GM12865 (cell line): ENCODE results near the gene TMOD1.

ENCODE experiments used
- DNase-seq: peaks from one replicate; pipeline ENCODE4 v3.0.0; 2010; ENCODE audit warnings: low read depth
- H3K4me3 ChIP-seq: 2 replicates; pipeline ENCODE4 v1.5.1; 2011; ENCODE audit warnings: mild to moderate bottlenecking, low read depth, low read length, control low read depth
- TF ChIP-seq, protein P1 (sequence below): IDR thresholded peaks from 2 replicates; pipeline ENCODE4 v1.5.1; 2011; ENCODE audit warnings: low read length, control low read depth, low read depth, inconsistent platforms; ENCODE audit not compliant: insufficient read depth; ENCODE audit errors: missing control alignments

TMOD1 gene

DNA sequence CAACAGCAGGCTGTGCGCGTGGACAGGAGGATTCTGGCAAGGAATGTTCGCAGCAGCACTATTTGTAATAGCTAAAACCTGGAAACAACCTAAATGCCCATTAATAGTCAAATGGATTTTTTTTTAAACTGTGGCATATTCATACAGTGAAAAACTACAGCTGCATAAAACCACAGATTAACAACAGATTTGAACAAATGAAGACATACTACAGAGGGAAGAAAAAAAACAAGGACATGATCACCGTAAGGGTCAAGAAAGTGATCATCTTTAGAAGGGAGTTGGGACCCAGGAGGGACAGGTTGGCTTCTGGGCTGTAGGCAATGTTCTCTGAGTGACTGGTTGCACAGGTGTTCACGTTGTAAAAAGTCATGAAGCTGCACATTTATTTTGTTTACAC lies 1.2 kb upstream of the TMOD1 start:
- no peak overlapping the region for H3K4me3 ChIP-seq
- TF ChIP-seq, protein P1, sequence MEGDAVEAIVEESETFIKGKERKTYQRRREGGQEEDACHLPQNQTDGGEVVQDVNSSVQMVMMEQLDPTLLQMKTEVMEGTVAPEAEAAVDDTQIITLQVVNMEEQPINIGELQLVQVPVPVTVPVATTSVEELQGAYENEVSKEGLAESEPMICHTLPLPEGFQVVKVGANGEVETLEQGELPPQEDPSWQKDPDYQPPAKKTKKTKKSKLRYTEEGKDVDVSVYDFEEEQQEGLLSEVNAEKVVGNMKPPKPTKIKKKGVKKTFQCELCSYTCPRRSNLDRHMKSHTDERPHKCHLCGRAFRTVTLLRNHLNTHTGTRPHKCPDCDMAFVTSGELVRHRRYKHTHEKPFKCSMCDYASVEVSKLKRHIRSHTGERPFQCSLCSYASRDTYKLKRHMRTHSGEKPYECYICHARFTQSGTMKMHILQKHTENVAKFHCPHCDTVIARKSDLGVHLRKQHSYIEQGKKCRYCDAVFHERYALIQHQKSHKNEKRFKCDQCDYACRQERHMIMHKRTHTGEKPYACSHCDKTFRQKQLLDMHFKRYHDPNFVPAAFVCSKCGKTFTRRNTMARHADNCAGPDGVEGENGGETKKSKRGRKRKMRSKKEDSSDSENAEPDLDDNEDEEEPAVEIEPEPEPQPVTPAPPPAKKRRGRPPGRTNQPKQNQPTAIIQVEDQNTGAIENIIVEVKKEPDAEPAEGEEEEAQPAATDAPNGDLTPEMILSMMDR = no peak
- DNase-seq = peak; percentile 27

DNA sequence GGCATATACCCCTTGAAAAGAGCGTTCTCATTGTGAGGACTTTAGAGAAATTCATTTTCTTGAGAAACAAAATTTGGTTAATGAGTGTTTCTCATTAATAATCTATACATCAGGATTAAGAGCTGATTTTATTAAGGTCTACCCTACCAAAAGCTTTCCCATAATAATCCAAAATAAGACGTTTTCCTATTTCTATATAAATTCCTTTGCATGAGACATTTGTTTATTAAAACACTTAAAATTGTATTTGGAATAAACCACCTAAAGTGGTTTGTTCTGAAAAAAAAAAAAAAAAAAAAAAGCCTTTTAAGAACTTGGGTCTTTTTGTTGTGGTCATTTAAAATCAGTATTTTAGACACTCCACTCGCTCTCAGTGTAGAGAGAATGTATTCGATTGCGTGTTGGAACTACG lies 695 bp upstream of the TMOD1 start:
- DNase-seq = no peak
- H3K4me3 ChIP-seq = peak overlapping the region; percentile 40
- TF ChIP-seq, protein P1 = no peak

DNA sequence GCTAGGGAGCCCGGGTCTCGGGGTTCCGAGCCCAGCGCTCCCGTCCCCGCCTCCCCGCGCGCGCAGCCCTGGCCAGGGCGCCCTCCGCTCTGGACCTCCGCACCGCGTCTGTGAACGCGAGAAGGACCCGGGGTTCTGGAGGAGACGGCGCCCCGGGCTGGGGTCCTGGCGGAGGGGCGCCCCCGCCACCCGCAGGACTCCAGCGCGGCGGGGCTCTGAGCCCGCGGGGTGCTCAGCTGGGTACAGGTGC lies 431 bp downstream of the TMOD1 start:
- H3K4me3 ChIP-seq = peak overlapping the region; percentile 60
- TF ChIP-seq, protein P1 = no peak
- no peak for DNase-seq

DNA sequence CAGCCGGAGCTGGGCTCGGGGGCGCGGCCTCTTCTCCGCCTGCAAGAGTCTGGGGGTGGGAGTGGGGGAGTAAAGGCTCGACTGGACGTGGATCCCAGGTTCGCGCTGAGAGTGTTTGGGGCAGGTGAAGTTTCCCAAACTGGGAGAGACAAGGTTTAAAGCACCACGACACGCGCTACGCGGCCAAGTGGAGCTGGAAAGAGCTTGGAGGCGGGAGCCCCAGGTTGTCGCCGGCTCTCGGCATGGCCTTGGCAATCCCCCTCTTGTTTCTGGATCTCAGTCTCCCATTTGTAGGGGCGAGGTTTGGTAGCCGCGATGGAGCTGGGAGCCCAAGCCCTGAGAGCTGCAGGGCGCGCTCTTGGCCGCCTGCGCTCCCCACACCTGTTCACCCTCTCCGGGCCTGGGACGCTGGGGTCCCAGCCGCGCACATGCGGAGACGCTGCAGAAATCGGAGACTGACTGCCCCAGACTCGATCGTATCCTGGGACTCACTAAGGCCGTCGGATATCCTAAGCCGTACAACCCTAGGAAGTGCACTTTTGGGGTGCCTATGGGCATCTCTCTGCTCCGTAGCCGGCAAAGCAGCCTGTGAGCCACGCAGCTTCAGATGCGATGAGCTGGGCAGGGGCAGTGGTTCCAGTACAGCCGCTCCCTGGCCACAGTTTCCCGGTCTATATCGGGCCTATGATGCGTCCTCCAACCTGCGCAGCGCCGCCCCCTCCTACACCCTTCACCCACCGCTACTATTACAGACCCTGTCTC lies 937 bp downstream of the TMOD1 start:
- peak overlapping the region; percentile 60 for H3K4me3 ChIP-seq
- peak; percentile 54 for DNase-seq
- TF ChIP-seq, protein P1 = no peak

DNA sequence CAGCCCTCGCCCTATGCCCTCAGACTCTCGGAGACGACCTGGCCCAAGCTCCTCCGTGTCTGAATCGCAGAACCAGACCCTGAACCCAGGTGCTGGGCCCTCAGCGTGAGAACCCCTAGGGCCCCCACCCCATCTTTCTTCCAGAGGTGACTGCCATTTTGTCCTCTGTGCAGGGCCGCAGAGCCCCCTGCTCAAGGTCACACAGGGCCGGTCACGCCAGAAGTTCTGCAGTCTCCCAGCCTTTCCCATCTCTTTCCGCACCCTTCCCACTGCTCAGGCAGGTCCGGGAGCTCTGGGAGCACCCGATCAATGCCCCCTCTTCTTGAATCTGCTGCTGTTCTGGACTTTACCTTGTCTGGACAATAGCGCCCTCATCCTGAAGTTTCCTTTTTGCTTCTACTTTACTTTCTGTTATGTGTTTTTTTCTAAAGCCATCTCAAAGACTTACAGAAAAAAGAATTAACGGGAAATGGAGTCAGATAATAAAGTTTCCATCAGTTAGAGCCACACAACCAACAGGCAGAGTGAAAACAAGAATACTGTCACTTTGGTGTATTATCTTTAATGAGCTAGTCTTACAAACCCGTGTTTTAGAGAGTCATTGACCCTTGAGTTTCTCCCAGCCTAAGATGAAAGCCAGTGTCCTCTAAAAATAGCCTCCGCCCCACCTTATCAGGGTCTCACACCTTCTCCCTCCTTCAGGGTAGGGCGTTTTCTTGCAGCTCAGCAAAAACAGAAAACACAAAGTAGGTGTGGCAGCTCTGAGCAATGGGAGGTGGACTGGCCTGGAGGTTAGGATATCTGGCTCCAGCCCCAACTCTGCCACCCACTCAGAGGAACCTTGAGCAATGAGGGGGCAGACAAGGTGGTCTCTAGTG lies 1.8 kb downstream of the TMOD1 start:
- TF ChIP-seq, protein P1 = peak; percentile 12
- H3K4me3 ChIP-seq = peak overlapping the region; percentile 60
- DNase-seq = peak; percentile 50

DNA sequence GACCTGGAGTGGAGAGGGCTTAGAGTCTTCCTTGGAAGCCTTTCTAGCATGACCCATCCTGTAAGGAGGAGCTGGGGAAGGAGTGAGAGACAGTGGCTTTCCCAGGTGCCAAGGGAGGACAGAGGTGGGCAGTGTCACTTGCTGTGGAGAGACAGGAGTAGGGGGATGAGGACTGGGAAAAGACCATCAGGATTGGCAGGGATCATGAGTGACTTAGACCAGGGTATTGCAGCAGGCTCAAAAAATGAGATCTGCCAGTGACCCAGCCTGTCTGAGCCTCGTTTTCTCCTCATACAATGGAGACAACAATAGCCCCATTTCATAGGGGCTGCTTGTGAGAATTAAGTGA lies 2.4 kb downstream of the TMOD1 start:
- DNase-seq = no peak
- TF ChIP-seq, protein P1 = no peak
- H3K4me3 ChIP-seq = no peak overlapping the region
